PC-3 (cell line): ENCODE data around the gene SRR.

ENCODE experiments used
- EZH2 ChIP-seq: fragments of 300-600 bp; sonication (generic); IDR thresholded peaks from one replicate; pipeline ENCODE4 v1.6.1; 2017; ENCODE audit warnings: antibody characterized with exemption, mild to moderate bottlenecking, low read length; ENCODE audit not compliant: unreplicated experiment
- EZH2phosphoT487 ChIP-seq: fragments of 300-600 bp; sonication (generic); IDR thresholded peaks from 2 replicates; pipeline ENCODE4 v1.6.1; 2018; ENCODE audit warnings: mild to moderate bottlenecking, antibody characterized with exemption, low read length, borderline replicate concordance
- TF ChIP-seq, protein P1 (sequence below): fragments of 300-600 bp; sonication (generic); conservative IDR thresholded peaks from 2 replicates; pipeline ENCODE4 v1.5.1; 2017; ENCODE audit warnings: antibody characterized with exemption, low read depth, mild to moderate bottlenecking, low read length

DNA sequence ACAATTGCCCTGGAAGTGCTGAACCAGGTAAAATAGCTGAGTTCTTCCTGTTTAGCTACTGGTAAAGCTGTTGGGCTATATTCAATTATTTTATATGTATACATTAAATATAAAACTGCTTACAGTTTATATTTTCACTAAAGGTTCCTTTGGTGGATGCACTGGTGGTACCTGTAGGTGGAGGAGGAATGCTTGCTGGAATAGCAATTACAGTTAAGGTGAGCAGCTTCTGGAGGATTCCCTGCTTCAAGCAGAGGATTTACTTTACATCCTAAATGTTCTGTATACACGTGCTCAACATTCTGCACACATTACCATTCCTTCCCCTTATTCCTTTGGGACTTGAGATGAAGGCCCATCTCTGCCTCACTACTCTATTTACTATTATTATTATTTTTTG lies 17.6 kb downstream of the SRR start:
- TF ChIP-seq, protein P1, sequence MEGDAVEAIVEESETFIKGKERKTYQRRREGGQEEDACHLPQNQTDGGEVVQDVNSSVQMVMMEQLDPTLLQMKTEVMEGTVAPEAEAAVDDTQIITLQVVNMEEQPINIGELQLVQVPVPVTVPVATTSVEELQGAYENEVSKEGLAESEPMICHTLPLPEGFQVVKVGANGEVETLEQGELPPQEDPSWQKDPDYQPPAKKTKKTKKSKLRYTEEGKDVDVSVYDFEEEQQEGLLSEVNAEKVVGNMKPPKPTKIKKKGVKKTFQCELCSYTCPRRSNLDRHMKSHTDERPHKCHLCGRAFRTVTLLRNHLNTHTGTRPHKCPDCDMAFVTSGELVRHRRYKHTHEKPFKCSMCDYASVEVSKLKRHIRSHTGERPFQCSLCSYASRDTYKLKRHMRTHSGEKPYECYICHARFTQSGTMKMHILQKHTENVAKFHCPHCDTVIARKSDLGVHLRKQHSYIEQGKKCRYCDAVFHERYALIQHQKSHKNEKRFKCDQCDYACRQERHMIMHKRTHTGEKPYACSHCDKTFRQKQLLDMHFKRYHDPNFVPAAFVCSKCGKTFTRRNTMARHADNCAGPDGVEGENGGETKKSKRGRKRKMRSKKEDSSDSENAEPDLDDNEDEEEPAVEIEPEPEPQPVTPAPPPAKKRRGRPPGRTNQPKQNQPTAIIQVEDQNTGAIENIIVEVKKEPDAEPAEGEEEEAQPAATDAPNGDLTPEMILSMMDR, result no peak
- no peak for TF ChIP-seq EZH2phosphoT487
- no peak for TF ChIP-seq EZH2
